Liver (tissue), 9 donors: ENCODE results near the gene OR6F1. TPM values are rescaled to one million over a fixed set of nuclear protein-coding genes. Genes with fewer than 3 reads are reported as not detected.

Experiments
- DNase-seq: peaks from one replicate; pipeline ENCODE4 v3.0.0-alpha.2; 2017; ENCODE audit warnings: low spot score
- H3K27ac ChIP-seq, 2 donors: one replicate each; pipeline ENCODE4 v1.7.0; 2013; ENCODE audit warnings: inconsistent platforms in 2 of 2, low read length in 2 of 2, control low read depth in 1 of 2, low read depth in 1 of 2, mild to moderate bottlenecking in 1 of 2
- H3K27me3 ChIP-seq, 4 donors: one replicate each; pipeline versions ENCODE4 v1.6.1 to v1.7.0; 2013; ENCODE audit warnings: low read length in 3 of 4, inconsistent platforms in 1 of 4, mild to moderate bottlenecking in 1 of 4, moderate library complexity in 1 of 4; ENCODE audit not compliant: control insufficient read depth in 4 of 4, insufficient read depth in 4 of 4
- H3K36me3 ChIP-seq, 4 donors: one replicate each; pipeline versions ENCODE4 v1.6.1 to v1.7.0; 2013; ENCODE audit warnings: low read length in 3 of 4, mild to moderate bottlenecking in 3 of 4, low read depth in 1 of 4, moderate library complexity in 1 of 4; ENCODE audit not compliant: control insufficient read depth in 4 of 4, insufficient read depth in 3 of 4
- H3K4me1 ChIP-seq, 4 donors: one replicate each; pipeline versions ENCODE4 v1.6.1 to v1.7.0; 2013; ENCODE audit warnings: low read length in 3 of 4, mild to moderate bottlenecking in 3 of 4, moderate library complexity in 1 of 4; ENCODE audit not compliant: control insufficient read depth in 4 of 4, insufficient read depth in 4 of 4
- H3K4me3 ChIP-seq, 3 donors: one replicate each; pipeline versions ENCODE4 v1.6.1 to v1.7.0; 2013; ENCODE audit warnings: low read length in 3 of 3, control low read depth in 1 of 3, low read depth in 1 of 3, mild to moderate bottlenecking in 1 of 3
- H3K9ac ChIP-seq, 2 donors: one replicate each; pipeline ENCODE4 v1.7.0; 2013; ENCODE audit warnings: low read length in 2 of 2, mild to moderate bottlenecking in 2 of 2, moderate library complexity in 2 of 2, control low read depth in 1 of 2, low read depth in 1 of 2
- H3K9me3 ChIP-seq, 4 donors: one replicate each; pipeline versions ENCODE4 v1.6.1 to v1.7.0; 2013; ENCODE audit warnings: low read length in 3 of 4; ENCODE audit not compliant: control insufficient read depth in 4 of 4
- EGR1 ChIP-seq, 2 donors: IDR thresholded peaks; 2 replicates each; pipeline ENCODE4 v1.6.1; 2016 to 2018; ENCODE audit warnings: antibody characterized with exemption in 2 of 2, low read depth in 2 of 2
- FOXA1 ChIP-seq: IDR thresholded peaks from 2 replicates; pipeline ENCODE4 v1.6.1; 2016; ENCODE audit warnings: antibody characterized with exemption
- FOXA2 ChIP-seq: IDR thresholded peaks from 2 replicates; pipeline ENCODE4 v1.6.1; 2016; ENCODE audit warnings: antibody characterized with exemption
- GABPA ChIP-seq, 2 donors: IDR thresholded peaks in 1 of 2; conservative IDR thresholded peaks in 1 of 2; 2 replicates each; pipeline ENCODE4 v1.6.1; 2016; ENCODE audit warnings: antibody characterized with exemption in 2 of 2, mild to moderate bottlenecking in 1 of 2, moderate library complexity in 1 of 2
- HNF4A ChIP-seq, 2 donors: conservative IDR thresholded peaks; 2 replicates each; pipeline ENCODE4 v1.6.1; 2016; ENCODE audit warnings: antibody characterized with exemption in 2 of 2, mild to moderate bottlenecking in 2 of 2
- HNF4G ChIP-seq: IDR thresholded peaks from 2 replicates; pipeline ENCODE4 v1.6.1; 2016; ENCODE audit warnings: antibody characterized with exemption
- JUND ChIP-seq, 2 donors: IDR thresholded peaks; 2 replicates each; pipeline ENCODE4 v1.6.1; 2016; ENCODE audit warnings: antibody characterized with exemption in 2 of 2
- NR2F2 ChIP-seq: IDR thresholded peaks from 2 replicates; pipeline ENCODE4 v1.6.1; 2016; ENCODE audit warnings: antibody characterized with exemption
- RAD21 ChIP-seq, 2 donors: IDR thresholded peaks; 2 replicates each; pipeline ENCODE4 v1.6.1; 2016; ENCODE audit warnings: antibody characterized with exemption in 2 of 2, mild to moderate bottlenecking in 2 of 2
- RXRA ChIP-seq, 2 donors: IDR thresholded peaks; 2 replicates each; pipeline ENCODE4 v1.6.1; 2017 to 2018; ENCODE audit warnings: antibody characterized with exemption in 2 of 2, mild to moderate bottlenecking in 1 of 2
- SP1 ChIP-seq: IDR thresholded peaks from 2 replicates; pipeline ENCODE4 v1.6.1; 2018; ENCODE audit warnings: antibody characterized with exemption, mild to moderate bottlenecking
- TAF1 ChIP-seq: conservative IDR thresholded peaks from 2 replicates; pipeline ENCODE4 v1.6.1; 2016; ENCODE audit warnings: antibody characterized with exemption, mild to moderate bottlenecking
- YY1 ChIP-seq: IDR thresholded peaks from 2 replicates; pipeline ENCODE4 v1.6.1; 2016; ENCODE audit warnings: antibody characterized with exemption, mild to moderate bottlenecking
- WGBS: extraction: QIAGEN DNeasy Blood & Tissue Kit; methylation state at CpG from one replicate; pipeline ENCODE4 v1.1.7; 2013; 5-methylcytosine and 5-hydroxymethylcytosine counted together
- polyA plus RNA-seq, 2 donors: library from polyadenylated mRNA; stranded (reverse) in 1 of 2; unstranded in 1 of 2; fragments of 200-250 nt in 1 of 2; fragments of >200 nt in 1 of 2; fragmentation: Nextera tagmentation in 1 of 2; extraction: Ambion mirVana in 1 of 2; gene quantifications; one replicate each; pipeline versions ENCODE4 v1.2.1 to v1.2.3, GENCODE V29; 2013 to 2015
- total RNA-seq, 2 donors: library from RNA; depleted of rRNA; stranded (reverse); fragments of >200 nt; gene quantifications; one replicate each; pipeline ENCODE4 v1.2.3, GENCODE V29; 2014
- TF ChIP-seq, protein P1 (sequence below): fragments of 150-350 bp; IDR thresholded peaks from 2 replicates; pipeline ENCODE4 v1.5.1; 2017; ENCODE audit warnings: improper control_type of control experiment, low read depth, low read length; ENCODE audit not compliant: missing input control
- TF ChIP-seq, protein P2 (sequence below): IDR thresholded peaks from 2 replicates; pipeline ENCODE4 v1.6.1; 2016; ENCODE audit warnings: antibody characterized with exemption
- TF ChIP-seq, protein P3 (sequence below): IDR thresholded peaks from 2 replicates; pipeline ENCODE4 v1.6.1; 2016; ENCODE audit warnings: antibody characterized with exemption, mild to moderate bottlenecking
- TF ChIP-seq, protein P4 (sequence below): IDR thresholded peaks from 2 replicates; pipeline ENCODE4 v1.6.1; 2016; ENCODE audit warnings: antibody characterized with exemption
- TF ChIP-seq, protein P5 (sequence below): IDR thresholded peaks from 2 replicates; pipeline ENCODE4 v1.6.1; 2016; ENCODE audit warnings: antibody characterized with exemption
- donor health status: healthy.
- donor health status: healthy.
- donor health status: healthy.
- donor health status: healthy.
- donor health status: healthy.

The OR6F1 gene
- total RNA-seq (not detected), polyA plus RNA-seq (not detected)

DNA sequence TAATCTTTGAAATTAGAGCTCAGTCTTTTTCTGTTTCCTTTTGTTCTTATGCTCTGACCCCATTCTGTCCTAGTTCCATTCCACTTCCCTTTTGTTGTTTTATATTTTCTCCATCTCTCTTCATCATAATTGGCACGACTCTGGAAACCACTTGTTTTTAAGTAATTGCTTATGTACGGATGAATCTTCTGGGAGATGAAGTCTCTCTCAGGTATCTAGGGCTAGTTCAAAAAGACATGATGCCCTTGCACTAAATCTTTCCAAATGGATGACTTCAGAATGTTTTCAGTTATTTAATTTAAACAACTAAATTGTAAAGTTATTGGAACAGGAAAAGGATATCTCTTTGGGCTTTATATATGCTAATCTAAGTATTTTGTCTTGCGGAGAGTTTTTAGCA is at the start of gene OR6F1:
TSS of gene OR6F1 (minus strand) at position 101 of the 400 bp plus-strand sequence. CDS start 3,891 bp downstream, outside the sequence.
- no peak for TF ChIP-seq RXRA (IDR thresholded peaks at IDR 0.05)
- TF ChIP-seq, protein P1, sequence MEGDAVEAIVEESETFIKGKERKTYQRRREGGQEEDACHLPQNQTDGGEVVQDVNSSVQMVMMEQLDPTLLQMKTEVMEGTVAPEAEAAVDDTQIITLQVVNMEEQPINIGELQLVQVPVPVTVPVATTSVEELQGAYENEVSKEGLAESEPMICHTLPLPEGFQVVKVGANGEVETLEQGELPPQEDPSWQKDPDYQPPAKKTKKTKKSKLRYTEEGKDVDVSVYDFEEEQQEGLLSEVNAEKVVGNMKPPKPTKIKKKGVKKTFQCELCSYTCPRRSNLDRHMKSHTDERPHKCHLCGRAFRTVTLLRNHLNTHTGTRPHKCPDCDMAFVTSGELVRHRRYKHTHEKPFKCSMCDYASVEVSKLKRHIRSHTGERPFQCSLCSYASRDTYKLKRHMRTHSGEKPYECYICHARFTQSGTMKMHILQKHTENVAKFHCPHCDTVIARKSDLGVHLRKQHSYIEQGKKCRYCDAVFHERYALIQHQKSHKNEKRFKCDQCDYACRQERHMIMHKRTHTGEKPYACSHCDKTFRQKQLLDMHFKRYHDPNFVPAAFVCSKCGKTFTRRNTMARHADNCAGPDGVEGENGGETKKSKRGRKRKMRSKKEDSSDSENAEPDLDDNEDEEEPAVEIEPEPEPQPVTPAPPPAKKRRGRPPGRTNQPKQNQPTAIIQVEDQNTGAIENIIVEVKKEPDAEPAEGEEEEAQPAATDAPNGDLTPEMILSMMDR = no peak
- no peak for TF ChIP-seq SP1
- TF ChIP-seq HNF4G = no peak
- TF ChIP-seq RAD21 (IDR thresholded peaks at IDR 0.05) = no peak
- no peak for TF ChIP-seq HNF4A (conservative IDR thresholded peaks at IDR 0.05)
- TF ChIP-seq, protein P2, sequence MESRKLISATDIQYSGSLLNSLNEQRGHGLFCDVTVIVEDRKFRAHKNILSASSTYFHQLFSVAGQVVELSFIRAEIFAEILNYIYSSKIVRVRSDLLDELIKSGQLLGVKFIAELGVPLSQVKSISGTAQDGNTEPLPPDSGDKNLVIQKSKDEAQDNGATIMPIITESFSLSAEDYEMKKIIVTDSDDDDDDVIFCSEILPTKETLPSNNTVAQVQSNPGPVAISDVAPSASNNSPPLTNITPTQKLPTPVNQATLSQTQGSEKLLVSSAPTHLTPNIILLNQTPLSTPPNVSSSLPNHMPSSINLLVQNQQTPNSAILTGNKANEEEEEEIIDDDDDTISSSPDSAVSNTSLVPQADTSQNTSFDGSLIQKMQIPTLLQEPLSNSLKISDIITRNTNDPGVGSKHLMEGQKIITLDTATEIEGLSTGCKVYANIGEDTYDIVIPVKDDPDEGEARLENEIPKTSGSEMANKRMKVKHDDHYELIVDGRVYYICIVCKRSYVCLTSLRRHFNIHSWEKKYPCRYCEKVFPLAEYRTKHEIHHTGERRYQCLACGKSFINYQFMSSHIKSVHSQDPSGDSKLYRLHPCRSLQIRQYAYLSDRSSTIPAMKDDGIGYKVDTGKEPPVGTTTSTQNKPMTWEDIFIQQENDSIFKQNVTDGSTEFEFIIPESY = no peak
- no peak for TF ChIP-seq JUND (IDR thresholded peaks at IDR 0.05)
- TF ChIP-seq, protein P3, sequence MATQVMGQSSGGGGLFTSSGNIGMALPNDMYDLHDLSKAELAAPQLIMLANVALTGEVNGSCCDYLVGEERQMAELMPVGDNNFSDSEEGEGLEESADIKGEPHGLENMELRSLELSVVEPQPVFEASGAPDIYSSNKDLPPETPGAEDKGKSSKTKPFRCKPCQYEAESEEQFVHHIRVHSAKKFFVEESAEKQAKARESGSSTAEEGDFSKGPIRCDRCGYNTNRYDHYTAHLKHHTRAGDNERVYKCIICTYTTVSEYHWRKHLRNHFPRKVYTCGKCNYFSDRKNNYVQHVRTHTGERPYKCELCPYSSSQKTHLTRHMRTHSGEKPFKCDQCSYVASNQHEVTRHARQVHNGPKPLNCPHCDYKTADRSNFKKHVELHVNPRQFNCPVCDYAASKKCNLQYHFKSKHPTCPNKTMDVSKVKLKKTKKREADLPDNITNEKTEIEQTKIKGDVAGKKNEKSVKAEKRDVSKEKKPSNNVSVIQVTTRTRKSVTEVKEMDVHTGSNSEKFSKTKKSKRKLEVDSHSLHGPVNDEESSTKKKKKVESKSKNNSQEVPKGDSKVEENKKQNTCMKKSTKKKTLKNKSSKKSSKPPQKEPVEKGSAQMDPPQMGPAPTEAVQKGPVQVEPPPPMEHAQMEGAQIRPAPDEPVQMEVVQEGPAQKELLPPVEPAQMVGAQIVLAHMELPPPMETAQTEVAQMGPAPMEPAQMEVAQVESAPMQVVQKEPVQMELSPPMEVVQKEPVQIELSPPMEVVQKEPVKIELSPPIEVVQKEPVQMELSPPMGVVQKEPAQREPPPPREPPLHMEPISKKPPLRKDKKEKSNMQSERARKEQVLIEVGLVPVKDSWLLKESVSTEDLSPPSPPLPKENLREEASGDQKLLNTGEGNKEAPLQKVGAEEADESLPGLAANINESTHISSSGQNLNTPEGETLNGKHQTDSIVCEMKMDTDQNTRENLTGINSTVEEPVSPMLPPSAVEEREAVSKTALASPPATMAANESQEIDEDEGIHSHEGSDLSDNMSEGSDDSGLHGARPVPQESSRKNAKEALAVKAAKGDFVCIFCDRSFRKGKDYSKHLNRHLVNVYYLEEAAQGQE = no peak
- no peak for TF ChIP-seq YY1
- no peak for TF ChIP-seq TAF1
- TF ChIP-seq NR2F2 = no peak
- TF ChIP-seq FOXA2 = no peak
- TF ChIP-seq, protein P4, sequence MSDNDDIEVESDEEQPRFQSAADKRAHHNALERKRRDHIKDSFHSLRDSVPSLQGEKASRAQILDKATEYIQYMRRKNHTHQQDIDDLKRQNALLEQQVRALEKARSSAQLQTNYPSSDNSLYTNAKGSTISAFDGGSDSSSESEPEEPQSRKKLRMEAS = no peak
- TF ChIP-seq, protein P5, sequence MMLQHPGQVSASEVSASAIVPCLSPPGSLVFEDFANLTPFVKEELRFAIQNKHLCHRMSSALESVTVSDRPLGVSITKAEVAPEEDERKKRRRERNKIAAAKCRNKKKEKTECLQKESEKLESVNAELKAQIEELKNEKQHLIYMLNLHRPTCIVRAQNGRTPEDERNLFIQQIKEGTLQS = no peak
- no peak for TF ChIP-seq EGR1 (IDR thresholded peaks at IDR 0.05; ENCODE audit: low read depth in 2 of 2)
- TF ChIP-seq GABPA (IDR thresholded peaks at IDR 0.05 in 1 of 2, conservative IDR thresholded peaks at IDR 0.05 in 1 of 2) = no peak
- TF ChIP-seq FOXA1 = no peak

More for the DNA sequence above, at the start of gene OR6F1:
- Histone ChIP-seq H3K27me3 (no peaks in the 10 kb centered on the region), H3K4me3 (no peak within 1 kb of the TSS), H3K9me3 (peaks cover 0 to 5% (median 2%) of the 10 kb centered on the region in 4 donors), H3K4me1 (no peaks in the 10 kb centered on the region), H3K27ac (no peak within 1 kb of the TSS), H3K9ac (no peak within 1 kb of the TSS), H3K36me3 (no peaks in the 10 kb centered on the region)
- no peak for DNase-seq
- 76% methylated on average over 3 of the region's 3 CpGs for WGBS
